Stomach (tissue), 9 donors: ENCODE measurements around the gene CERT1. TPM values are rescaled to one million over a fixed set of nuclear protein-coding genes. Genes with fewer than 3 reads are reported as not detected.

Experiments used
- DNase-seq, 2 donors: peaks; one replicate each; pipeline versions ENCODE4 v3.0.0 to v3.0.0-alpha.2; 2013 to 2019
- H3K27ac ChIP-seq, 5 donors: fragments of 200-600 bp in 4 of 5; sonication (generic) in 4 of 5; one replicate each; pipeline ENCODE4 v1.5.1; 2013 to 2019; ENCODE audit warnings: mild to moderate bottlenecking in 1 of 5, moderate library complexity in 1 of 5
- H3K27me3 ChIP-seq, 3 donors: fragments of 200-600 bp; sonication (generic); one replicate each; pipeline ENCODE4 v1.5.1; 2017 to 2019; ENCODE audit warnings: mixed run types in 1 of 3
- H3K36me3 ChIP-seq, 4 donors: fragments of 200-600 bp; sonication (generic); 1 replicate in 3 of 4; 2 replicates in 1 of 4; pipeline ENCODE4 v1.5.1; 2016 to 2019
- H3K4me1 ChIP-seq, 4 donors: fragments of 200-600 bp; sonication (generic); one replicate each; pipeline ENCODE4 v1.5.1; 2016 to 2019
- H3K4me3 ChIP-seq, 4 donors: fragments of 200-600 bp; sonication (generic) in 3 of 4; one replicate each; pipeline ENCODE4 v1.5.1; 2016 to 2019; ENCODE audit warnings: mild to moderate bottlenecking in 1 of 4
- H3K9me3 ChIP-seq, 4 donors: fragments of 200-600 bp; sonication (generic); one replicate each; pipeline ENCODE4 v1.5.1; 2016 to 2019
- EP300 ChIP-seq: sonication (generic); formaldehyde crosslinking; IDR thresholded peaks from one replicate; pipeline ENCODE4 v1.6.1; 2017; ENCODE audit warnings: antibody characterized with exemption
- POLR2A ChIP-seq, 4 donors: fragments of 450-650 bp; IDR thresholded peaks; one replicate each; pipeline ENCODE4 v1.6.1; 2016; ENCODE audit warnings: antibody characterized with exemption in 4 of 4, control low read depth in 2 of 4, mild to moderate bottlenecking in 1 of 4, moderate library complexity in 1 of 4
- POLR2AphosphoS5 ChIP-seq, 3 donors: sonication (generic); formaldehyde crosslinking; IDR thresholded peaks; one replicate each; pipeline ENCODE4 v1.6.1; 2016; ENCODE audit warnings: antibody characterized with exemption in 3 of 3
- WGBS, 5 donors: extraction: QIAGEN DNeasy Blood & Tissue Kit in 3 of 5; methylation state at CpG; one replicate each; pipeline versions ENCODE4 v1.1.5 to v1.1.7; 2013 to 2018; 5-methylcytosine and 5-hydroxymethylcytosine counted together
- intact Hi-C: fragments of 100-400 bp; cut with DNase I; formaldehyde crosslinking; loops from one replicate; pipeline ENCODE4 v1.15.1; 2023; ENCODE audit warnings: low total_unique reads
- polyA plus RNA-seq, 3 donors: library from polyadenylated mRNA; stranded (reverse); fragments of 200-250 nt; gene quantifications; one replicate each; pipeline ENCODE4 v1.2.3, GENCODE V29; 2013
- total RNA-seq, 5 donors: library from RNA; depleted of rRNA; stranded (reverse); fragments of >200 nt; gene quantifications; one replicate each; pipeline versions ENCODE4 v1.1.0 to v1.2.3, GENCODE V29; 2014 to 2016
- TF ChIP-seq, protein P1 (sequence below), 7 experiments: fragments of 450-650 bp in 4 of 7; fragments of 200-600 bp in 3 of 7; sonication (generic) in 3 of 7; IDR thresholded peaks; one replicate each; pipeline ENCODE4 v1.5.1; 2016 to 2019; ENCODE audit warnings: antibody characterized with exemption in 7 of 7, control low read depth in 2 of 7, mild to moderate bottlenecking in 1 of 7
- donor health status: healthy with polysubstance abuse.
- donor health status: Bipolar disorder and iron deficiency.
- donor health status: healthy.

The CERT1 gene
- total and polyA plus RNA-seq, 8 donors = 7.3 to 81.0 (median 28.5) TPM

GRCh38 chr5:75412111-75412990 lies 99.1 kb downstream of the CERT1 start:
- WGBS, 5 donors = 65 to 72% (median 68%) methylated on average over 4 of the region's 4 CpGs
- H3K27ac ChIP-seq = no peak overlapping the region

GRCh38 chr5:75405296-75405695 lies 106.1 kb downstream of the CERT1 start:
- no peaks in the 10 kb centered on the region for H3K9me3 ChIP-seq
- no peak overlapping the region for H3K27ac ChIP-seq
- intact Hi-C loops = no loop called here
- peaks cover 0 to 62% (median 50%) of the 10 kb centered on the region in 4 donors for H3K36me3 ChIP-seq
- 63 to 72% (median 68%) methylated on average over 3 of the region's 3 CpGs for WGBS, 5 donors
- no peak for DNase-seq
- no peaks in the 10 kb centered on the region for H3K27me3 ChIP-seq
- no peaks in the 10 kb centered on the region for H3K4me1 ChIP-seq
- TF ChIP-seq POLR2A (IDR thresholded peaks at IDR 0.05) = no peak
- TF ChIP-seq EP300 = no peak
- no peak for TF ChIP-seq POLR2AphosphoS5 (IDR thresholded peaks at IDR 0.05)
- TF ChIP-seq, protein P1, sequence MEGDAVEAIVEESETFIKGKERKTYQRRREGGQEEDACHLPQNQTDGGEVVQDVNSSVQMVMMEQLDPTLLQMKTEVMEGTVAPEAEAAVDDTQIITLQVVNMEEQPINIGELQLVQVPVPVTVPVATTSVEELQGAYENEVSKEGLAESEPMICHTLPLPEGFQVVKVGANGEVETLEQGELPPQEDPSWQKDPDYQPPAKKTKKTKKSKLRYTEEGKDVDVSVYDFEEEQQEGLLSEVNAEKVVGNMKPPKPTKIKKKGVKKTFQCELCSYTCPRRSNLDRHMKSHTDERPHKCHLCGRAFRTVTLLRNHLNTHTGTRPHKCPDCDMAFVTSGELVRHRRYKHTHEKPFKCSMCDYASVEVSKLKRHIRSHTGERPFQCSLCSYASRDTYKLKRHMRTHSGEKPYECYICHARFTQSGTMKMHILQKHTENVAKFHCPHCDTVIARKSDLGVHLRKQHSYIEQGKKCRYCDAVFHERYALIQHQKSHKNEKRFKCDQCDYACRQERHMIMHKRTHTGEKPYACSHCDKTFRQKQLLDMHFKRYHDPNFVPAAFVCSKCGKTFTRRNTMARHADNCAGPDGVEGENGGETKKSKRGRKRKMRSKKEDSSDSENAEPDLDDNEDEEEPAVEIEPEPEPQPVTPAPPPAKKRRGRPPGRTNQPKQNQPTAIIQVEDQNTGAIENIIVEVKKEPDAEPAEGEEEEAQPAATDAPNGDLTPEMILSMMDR (IDR thresholded peaks at IDR 0.05) = no peak
- no peak overlapping the region for H3K4me3 ChIP-seq

More at GRCh38 chr5:75412111-75412990, 99.1 kb downstream of the CERT1 start:
- H3K4me1 ChIP-seq = peaks cover 0 to 7% (median 3%) of the 10 kb centered on the region in 4 donors
- H3K9me3 ChIP-seq = no peaks in the 10 kb centered on the region
- H3K27me3 ChIP-seq = no peaks in the 10 kb centered on the region
- H3K36me3 ChIP-seq = peaks cover 0 to 46% (median 41%) of the 10 kb centered on the region in 4 donors
- intact Hi-C loops = no loop called here
- no peak overlapping the region for H3K4me3 ChIP-seq
- TF ChIP-seq POLR2AphosphoS5 (IDR thresholded peaks at IDR 0.05) (no peak), EP300 (no peak), POLR2A (IDR thresholded peaks at IDR 0.05) (no peak)
- TF ChIP-seq, protein P1 (IDR thresholded peaks at IDR 0.05) = no peak
- DNase-seq = peak in 1 of 2 donors; percentile 50

- Histone ChIP-seq H3K36me3 (peaks cover 0 to 58% (median 44%) of the 10 kb centered on the region in 4 donors), H3K9me3 (no peaks in the 10 kb centered on the region), H3K27ac (no peak overlapping the region), H3K4me3 (no peak overlapping the region), H3K27me3 (no peaks in the 10 kb centered on the region), H3K4me1 (no peaks in the 10 kb centered on the region)
- no peak for TF ChIP-seq POLR2A (IDR thresholded peaks at IDR 0.05)
- no peak for TF ChIP-seq POLR2AphosphoS5 (IDR thresholded peaks at IDR 0.05)
- TF ChIP-seq, protein P1 (IDR thresholded peaks at IDR 0.05) = no peak
- TF ChIP-seq EP300 = no peak
- intact Hi-C loops = no loop called here
- WGBS, 5 donors = 85 to 100% (median 95%) methylated on average over 3 of the region's 3 CpGs
- no peak for DNase-seq
Observed at GRCh38 chr5:75395277-75395676, 116.2 kb downstream of the CERT1 start.

GRCh38 chr5:75389430-75389829 lies 122.0 kb downstream of the CERT1 start:
- Histone ChIP-seq H3K9me3 (no peaks in the 10 kb centered on the region), H3K4me3 (no peak overlapping the region), H3K4me1 (no peaks in the 10 kb centered on the region), H3K36me3 (peaks cover 16 to 83% (median 66%) of the 10 kb centered on the region in 4 donors), H3K27me3 (no peaks in the 10 kb centered on the region), H3K27ac (no peak overlapping the region)
- intact Hi-C loops = no loop called here
- TF ChIP-seq POLR2A (IDR thresholded peaks at IDR 0.05) = no peak
- no peak for TF ChIP-seq POLR2AphosphoS5 (IDR thresholded peaks at IDR 0.05)
- TF ChIP-seq, protein P1 (IDR thresholded peaks at IDR 0.05) = no peak
- TF ChIP-seq EP300 = no peak
- WGBS, 5 donors = 79 to 91% (median 85%) methylated on average over 2 of the region's 2 CpGs
- DNase-seq = no peak
